NCI-H82 treated with DMSO at 0.1 percent for 48 hours (cell line): Measurements from ENCODE around the gene MMP25.

Source experiments
- DNase-seq: peaks from one replicate; lab custom pipeline; 2025; ENCODE audit not compliant: unreplicated experiment; lab: John Stamatoyannopoulos, UW

The MMP25 gene

DNA sequence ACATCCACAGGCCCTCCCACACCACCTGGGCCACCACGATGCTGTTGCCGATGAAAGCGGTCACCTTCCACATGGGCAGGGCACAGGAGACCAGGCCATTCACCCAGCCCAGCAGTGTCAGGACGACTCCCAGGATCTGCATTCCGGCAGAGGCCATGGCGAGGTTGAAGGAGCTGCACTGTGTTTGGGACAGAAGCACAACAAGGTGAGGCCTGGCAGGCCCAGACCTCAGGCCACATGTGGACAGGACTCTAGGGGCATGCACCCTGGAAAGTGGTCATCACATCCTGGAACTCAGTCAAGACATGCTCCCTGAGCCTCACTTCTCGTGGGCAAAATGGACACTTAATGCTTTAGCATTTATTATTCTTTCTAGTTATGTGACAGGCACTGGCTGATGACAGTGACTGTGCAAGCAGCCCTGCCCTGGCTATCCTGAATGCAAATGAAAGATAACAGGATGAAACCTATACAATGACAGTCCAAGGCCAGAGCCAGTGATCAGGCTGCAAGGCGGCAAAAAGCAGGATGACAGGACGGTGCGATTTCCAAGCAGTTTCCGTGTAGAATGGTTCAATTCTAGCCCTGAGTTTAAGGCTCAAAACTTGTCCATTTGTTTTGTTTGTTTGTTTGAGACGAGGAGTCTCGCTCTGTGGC lies 30.4 kb upstream of the MMP25 start:
- no peak for DNase-seq

DNA sequence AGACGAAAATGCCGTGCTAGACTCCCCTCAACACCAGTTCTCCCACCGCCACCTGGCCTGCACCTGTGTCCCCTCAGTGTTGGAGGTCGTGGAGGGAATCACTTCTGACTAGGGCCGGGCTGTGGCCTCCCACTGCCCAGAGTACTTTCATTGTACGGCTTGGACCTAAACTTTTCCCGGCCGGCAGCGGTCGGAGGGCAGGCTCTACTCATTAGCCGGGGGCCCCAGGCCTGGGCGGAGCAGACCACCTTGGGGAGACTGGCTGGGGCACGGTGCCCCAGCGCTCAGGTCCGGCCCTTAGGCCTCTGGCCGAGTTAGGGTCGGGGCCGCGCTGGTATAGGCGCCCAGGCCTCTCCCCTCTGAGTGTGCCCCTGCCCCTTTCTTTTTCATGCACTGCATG lies 29.0 kb upstream of the MMP25 start:
- no peak for DNase-seq

GRCh38 chr16:3017794-3018506 lies 28.4 kb upstream of the MMP25 start, which contains the start of gene CLDN6:
CLDN6 (minus strand) TSS chr16:3018183; CDS start chr16:3016021, 2,162 bp downstream.
- peak; percentile 23 for DNase-seq

DNA sequence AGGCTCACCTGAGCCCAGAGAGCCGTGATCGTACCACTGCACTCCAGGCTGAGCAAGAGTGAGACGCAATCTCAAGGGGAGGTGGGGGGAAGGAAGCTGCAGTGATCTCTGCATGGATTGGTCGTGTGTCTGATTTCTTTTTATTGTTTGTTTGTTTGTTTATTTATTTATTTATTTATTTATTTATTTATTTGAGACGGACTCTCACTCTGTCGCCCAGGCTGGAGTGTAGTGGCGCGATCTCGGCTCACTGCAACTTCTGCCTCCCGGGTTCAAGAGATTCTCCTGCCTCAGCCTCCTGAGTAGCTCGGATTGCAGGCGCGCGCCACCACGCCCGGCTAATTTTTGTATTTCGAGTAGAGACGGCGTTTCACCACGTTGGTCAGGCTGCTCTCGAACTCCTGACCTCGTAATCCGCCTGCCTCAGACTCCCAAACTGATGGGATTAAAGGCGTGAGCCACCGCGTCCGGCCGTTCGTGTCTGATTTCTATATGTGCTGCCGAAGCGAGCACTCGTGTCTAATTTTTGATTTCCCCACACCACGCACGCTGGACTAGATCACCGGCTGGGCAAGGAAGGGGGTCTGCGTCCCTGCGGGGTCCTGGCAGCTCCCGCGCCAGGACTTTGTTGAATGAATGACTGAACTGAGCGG lies 26.6 kb upstream of the MMP25 start:
- DNase-seq: peak; percentile 49

- no peak for DNase-seq
These were observed 26.1 kb upstream of the MMP25 start, which contains the start of gene TNFRSF12A for GRCh38 chr16:3020247-3020603. TNFRSF12A (plus strand) TSS chr16:3020368; CDS start chr16:3020398, 30 bp downstream.

DNA sequence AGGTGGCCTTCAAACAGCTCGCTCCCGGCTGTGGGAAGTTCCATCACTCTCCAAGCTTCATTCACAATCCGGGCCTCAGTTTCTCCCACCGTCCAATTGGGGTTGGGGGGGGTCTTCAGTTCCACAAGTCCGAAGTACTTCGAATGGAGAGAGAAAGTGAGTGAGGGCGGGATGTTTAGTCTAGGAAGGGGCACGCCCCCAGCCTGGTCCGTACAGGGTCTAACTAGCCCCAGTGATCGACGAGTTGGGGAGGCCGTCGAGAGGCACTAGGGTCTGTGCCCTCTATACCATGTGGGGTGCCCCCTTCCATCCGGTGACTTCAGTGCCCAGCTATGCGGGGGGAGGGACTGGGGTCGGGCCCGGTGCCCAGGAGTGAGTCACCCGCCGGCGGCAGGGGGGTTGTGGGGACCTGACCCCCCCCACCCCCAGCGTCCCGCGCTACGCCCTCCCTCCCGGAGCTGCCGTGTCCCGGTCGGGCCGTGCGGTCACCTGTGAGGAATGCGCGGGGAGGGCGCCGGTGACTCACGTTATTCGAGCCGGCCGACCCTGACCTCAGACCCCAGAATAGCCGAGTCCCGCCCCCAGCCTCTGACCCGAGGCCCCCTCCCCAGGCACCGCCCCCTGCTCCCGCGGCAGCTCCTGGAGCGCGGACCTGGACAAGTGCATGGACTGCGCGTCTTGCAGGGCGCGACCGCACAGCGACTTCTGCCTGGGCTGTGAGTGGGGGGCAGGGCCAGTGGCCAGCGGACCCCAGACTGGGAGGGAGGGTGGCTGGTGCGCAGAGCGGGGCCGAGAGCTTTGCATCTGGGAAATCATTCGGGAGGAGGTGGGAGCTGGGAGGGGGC lies 25.5 kb upstream of the MMP25 start:
- DNase-seq: no peak

GRCh38 chr16:3021449-3022207 lies 24.7 kb upstream of the MMP25 start:
- DNase-seq: peak; percentile 47

- no peak for DNase-seq
These were observed 24.1 kb upstream of the MMP25 start for GRCh38 chr16:3022208-3022683.

- DNase-seq: no peak
These were observed 23.5 kb upstream of the MMP25 start for GRCh38 chr16:3022684-3023414.

- DNase-seq: no peak
These were observed 23.0 kb upstream of the MMP25 start for GRCh38 chr16:3023415-3023668.

GRCh38 chr16:3023669-3024478 lies 22.5 kb upstream of the MMP25 start, which contains the start of the genes HCFC1R1 and THOC6:
HCFC1R1 (minus strand) TSS chr16:3023942; CDS start chr16:3023941, 1 bp downstream.
THOC6 (plus strand) TSS chr16:3024035; CDS start chr16:3024327, 292 bp downstream.
- DNase-seq: peak; percentile 94

- DNase-seq: no peak
These were observed 21.0 kb upstream of the MMP25 start for GRCh38 chr16:3025032-3026002.

DNA sequence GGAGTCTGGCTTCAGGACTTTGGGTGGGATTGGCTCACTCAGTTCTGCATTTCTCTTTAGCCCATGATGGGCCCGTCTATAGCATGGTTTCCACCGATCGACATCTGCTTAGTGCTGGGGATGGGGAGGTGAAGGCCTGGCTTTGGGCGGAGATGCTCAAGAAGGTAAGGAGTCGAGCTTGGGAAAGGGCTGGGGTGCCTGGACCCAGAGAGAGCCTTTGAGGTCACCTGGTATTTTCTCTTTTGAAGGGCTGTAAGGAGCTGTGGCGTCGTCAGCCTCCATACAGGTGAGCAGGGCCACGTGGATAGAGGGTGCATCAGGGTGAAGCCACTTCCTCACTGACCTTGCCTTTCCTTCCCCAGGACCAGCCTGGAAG lies 20.4 kb upstream of the MMP25 start:
- no peak for DNase-seq

DNA sequence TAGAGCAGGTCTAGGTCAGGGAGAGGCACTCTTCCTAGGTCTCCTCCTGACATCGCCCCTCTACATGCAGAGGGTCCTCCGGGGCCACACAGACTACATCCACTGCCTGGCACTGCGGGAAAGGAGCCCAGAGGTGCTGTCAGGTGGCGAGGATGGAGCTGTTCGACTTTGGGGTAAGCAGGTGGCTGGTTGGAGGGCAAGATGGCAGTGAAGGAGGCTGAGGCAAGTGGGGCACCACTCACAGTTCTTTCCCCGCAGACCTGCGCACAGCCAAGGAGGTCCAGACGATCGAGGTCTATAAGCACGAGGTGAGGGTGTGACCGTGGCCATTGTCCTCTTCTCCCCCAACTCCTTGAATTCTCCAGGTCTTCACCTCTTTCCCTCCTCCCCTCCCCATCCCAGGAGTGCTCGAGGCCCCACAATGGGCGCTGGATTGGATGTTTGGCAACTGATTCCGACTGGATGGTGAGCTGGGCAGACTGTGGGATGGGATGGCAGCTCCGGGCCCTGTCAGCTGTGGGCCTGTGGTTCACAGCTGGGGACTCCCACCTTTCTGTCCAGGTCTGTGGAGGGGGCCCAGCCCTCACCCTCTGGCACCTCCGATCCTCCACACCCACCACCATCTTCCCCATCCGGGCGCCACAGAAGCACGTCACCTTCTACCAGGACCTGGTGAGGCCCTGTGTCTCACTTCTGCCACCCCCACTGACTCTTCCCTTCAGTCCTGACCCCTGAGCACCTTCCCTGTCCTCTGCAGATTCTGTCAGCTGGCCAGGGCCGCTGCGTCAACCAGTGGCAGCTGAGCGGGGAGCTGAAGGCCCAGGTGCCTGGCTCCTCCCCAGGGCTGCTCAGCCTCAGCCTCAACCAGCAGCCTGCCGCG lies 19.5 kb upstream of the MMP25 start:
- no peak for DNase-seq

GRCh38 chr16:3027489-3027795 lies 18.9 kb upstream of the MMP25 start:
- no peak for DNase-seq

DNA sequence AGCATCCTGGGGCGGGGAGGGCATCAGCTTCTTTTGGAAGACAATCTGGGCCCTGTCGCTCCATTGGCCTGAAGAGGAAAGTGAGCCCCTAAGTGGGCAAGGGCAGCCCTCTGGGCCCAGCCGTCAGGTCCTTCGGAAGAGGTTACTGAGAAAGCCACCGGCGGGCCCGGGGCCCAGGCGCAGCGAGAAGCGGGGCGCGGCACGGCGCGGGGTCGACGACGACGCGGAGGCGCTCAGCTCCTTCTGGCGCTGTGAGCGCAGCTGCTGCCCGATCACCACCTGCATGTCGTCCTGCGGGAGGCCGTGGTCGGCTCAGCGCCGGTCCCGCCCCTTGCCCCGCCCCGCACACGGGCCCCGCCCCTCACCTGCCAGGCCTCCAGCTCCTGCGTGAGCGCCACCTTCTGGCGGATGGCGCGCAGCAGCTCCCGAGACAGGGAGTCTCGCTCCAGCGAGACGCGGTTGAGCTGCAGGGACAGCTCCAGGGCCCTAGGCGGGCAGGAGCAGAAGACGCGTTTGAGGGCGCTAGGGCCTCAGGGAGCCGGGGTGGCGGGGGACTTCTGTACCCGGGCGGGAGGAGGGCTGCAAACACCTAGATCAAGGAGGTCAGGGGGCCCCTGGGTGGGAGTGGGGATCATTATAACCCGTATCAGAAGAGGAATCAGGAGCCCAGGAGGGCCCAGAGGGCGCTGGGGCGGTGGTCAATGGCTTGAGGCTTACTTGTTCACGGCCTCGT lies 18.2 kb upstream of the MMP25 start:
- DNase-seq: peak; percentile 66
